Hippocampal formation (tissue), 2 donors: ENCODE results near the gene CREB5.
"Not testable (repeated sequence)": the region's sequence is repeated elsewhere in the genome, so short reads cannot be mapped to it uniquely, and the experiment has no call there.

Source experiments
- DNase-seq, 2 donors: peaks; one replicate each; lab custom pipeline; 2025; lab: John Stamatoyannopoulos, UW

The CREB5 gene

GRCh38 chr7:28411876-28412662 is at the start of gene CREB5:
Gene CREB5, plus strand, starts transcription at chr7:28412518. Its CDS starts 397 bp downstream, at chr7:28412915.
- peak; percentile 23 to 81 for DNase-seq

DNA sequence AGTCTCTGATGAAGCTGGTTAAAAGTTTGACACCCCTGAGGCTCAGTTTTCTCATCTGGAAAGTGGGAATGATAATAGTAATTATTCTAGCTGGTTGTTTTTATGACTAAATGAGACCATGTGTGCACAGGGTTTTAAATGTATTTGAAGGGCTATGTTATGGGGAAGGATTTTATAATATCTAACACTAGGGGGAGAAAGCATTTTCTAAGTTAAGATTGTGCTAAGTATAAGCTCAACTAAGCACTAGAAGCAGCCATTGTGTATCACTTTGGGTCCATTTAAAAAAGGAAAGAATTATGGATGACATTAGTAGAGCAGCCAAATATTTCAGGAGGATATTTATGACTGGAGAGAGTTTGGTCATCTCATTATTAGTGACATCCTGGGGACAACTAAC is 49.5 kb upstream of the CREB5 start:
- no peak for DNase-seq

GRCh38 chr7:28364082-28364481 is 48.2 kb upstream of the CREB5 start:
- DNase-seq, result no peak

DNA sequence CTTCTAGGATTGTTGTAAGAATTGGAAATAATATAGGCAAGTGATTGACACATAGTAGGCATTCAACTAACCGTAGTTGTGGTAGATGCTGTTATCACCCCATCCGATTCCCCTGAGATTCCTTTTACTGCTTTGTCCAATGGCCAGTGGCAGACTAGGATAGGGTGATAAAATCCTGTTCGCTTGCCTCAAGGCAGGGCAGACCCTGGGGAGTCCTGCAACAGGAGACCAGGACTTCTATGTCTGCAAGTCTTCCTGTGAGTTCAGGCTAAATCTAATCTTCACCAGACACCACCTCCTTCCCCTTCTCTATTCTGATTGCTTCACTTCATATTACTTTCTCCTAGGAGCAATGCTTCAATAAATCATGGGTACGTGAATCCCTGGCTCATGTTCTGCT is 42.8 kb upstream of the CREB5 start:
- DNase-seq, result no peak

DNA sequence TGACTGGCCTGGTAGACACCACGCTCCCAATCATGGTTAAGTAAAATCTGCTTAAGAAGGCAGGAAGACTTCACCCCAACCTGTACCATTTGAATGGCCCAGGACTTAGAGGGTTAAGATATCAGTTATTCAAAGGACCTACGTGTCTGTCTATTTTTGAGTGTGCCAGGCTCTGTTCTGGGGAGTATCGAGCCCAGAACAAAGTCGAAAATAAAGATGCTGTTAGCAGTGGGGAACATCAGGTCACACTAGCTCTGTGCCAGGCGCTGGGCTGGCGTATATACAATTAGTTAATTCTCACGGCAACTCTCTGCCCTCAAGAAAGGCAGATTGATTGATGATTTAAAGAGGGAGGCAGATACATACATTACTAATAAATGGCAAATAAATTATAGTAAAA is 40.5 kb upstream of the CREB5 start:
- DNase-seq, result no peak

GRCh38 chr7:28373990-28374389 is 38.3 kb upstream of the CREB5 start:
- DNase-seq, result no peak

DNA sequence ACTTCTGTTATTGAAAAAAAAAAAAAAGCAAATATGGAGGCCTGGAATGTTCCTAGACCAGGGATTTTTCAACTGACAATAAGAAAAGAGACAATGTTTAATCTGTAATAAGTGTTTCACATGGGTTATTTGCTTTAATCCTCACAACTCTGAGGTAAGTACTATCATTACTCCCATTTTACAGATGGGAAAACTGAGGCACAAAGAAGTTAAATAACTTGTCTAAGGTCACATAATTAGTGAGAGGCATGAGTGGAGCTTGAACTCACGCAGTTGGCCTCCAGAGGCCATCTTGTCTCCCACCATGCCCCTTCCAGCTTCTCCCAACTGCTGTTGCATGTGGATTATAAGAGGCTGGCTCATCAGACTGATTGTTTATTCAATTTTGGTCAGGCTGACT is 36.6 kb upstream of the CREB5 start:
- no peak for DNase-seq

- no peak for DNase-seq
Observed at GRCh38 chr7:28376634-28377033, 35.7 kb upstream of the CREB5 start.

DNA sequence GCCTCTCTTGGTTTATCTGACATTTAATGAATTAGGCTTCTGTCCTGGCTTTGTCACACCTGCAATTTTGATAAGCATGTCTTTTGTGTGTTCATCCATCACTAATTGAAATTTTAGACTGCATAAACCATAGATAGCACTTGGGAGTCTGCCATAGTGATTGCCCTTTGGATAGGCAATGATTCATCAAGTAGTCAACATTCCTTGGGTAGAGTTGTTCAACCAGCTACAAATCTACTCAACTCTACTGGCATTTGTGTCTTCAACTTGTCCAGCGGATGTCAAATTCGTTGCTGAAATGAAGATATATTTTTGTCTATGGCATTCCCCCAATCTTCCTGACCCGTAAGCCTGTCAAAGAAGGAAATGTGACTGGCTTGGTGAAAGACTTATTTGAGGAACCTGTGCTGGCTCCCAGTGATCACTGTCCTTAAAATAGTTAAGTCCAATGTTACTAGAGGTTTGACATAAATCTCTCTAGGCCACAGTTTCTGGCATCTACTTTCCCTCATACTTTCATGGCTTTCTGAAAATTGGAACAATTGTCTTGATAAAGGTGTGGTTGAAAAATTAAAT is 33.7 kb upstream of the CREB5 start:
- no peak for DNase-seq

- no peak for DNase-seq
Observed at GRCh38 chr7:28381466-28381865, 30.9 kb upstream of the CREB5 start.

DNA sequence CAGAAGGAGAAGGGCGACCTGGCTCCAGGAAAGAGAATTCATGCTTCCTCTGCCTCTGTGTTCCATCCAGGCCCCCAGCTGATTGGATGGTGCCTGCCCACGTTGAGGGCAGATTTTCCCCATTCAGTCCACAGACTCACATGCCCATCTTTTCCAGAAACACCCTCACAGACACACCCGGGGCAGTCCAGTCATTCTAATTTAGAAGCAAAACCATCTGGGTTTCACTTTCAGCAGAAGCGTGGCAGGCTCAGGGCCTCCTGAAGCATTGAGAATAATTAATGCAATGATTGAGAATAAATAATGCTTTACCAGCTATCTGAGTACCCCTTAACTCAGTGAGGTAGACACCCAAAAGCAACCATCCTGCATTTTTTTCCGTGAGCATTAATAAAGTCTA is 30.2 kb upstream of the CREB5 start:
- no peak for DNase-seq

- no peak for DNase-seq
Observed at GRCh38 chr7:28383975-28384374, 28.3 kb upstream of the CREB5 start.

GRCh38 chr7:28389504-28390395 is 22.6 kb upstream of the CREB5 start:
- DNase-seq, result peak; percentile 17 to 79

GRCh38 chr7:28390426-28390825 is 21.9 kb upstream of the CREB5 start:
- no peak for DNase-seq

DNA sequence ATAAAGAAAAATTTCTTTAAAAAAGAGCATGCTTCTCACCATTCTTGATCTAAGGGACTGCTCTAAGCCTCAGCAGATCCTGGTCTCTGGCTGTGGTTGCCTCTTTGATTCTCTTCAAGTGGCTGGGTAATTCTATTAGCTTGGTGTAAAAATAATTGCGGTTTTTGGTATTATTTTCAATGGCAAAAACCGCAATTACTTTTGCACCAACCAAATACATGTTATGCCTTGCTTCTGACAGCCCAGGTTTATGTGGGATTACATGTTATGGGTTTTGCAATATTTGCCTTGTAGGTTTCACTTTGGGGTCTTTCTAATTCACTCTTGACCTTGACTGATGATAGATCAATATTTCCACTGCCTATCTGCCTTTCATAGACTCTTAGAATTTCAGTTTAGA is 20.0 kb upstream of the CREB5 start:
- DNase-seq, result no peak

GRCh38 chr7:28395404-28395803 is 16.9 kb upstream of the CREB5 start:
- DNase-seq, result no peak

GRCh38 chr7:28395831-28396230 is 16.5 kb upstream of the CREB5 start:
- DNase-seq, result no peak

GRCh38 chr7:28397141-28397540 is 15.2 kb upstream of the CREB5 start:
- DNase-seq, result no peak

DNA sequence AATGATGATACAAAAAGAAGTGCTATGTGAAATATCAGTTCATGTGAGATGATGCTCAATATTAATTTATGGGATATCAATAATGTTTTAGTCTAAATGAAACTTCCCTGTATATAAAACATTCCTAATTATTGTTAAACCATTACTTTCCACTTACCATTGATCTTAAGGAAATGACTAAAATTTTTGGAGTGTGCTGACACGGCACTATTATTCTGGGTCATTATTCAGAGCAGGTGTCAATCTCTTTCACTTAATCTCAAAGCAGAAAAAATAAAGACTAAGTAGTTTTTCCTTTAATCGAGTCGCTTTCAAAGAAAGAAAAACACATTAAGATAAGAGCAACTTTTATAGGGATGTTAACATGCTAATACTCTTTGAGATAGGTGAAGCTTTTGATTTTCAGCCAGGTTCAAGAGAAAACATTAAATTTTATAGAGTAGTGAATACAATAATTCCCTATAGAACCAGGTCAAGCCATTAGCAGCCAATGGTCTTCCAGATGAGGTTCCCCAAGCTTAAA is 11.4 kb upstream of the CREB5 start:
- no peak for DNase-seq

- DNase-seq, result not testable (repeated sequence)
Observed at GRCh38 chr7:28401567-28401966, 10.8 kb upstream of the CREB5 start.

DNA sequence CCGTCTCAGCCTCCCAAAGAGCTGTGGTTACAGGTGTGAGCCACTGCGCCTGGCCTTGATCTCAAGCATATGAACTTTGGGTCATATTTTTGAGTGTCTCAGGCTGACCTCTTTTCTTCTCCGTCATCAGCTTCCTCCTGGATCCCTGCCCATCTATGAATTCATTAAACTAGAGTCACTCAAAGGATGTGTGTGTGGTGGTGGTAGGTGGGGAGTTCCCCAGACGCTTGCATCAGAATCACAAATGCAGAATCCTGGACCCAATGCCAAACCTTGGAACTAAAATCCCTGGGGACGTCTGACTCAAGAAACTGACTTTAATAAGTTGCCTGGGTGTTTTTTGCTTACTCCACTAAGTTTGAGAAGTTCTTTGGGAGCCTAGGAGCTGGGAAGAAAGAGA is 6.7 kb upstream of the CREB5 start:
- DNase-seq, result no peak

DNA sequence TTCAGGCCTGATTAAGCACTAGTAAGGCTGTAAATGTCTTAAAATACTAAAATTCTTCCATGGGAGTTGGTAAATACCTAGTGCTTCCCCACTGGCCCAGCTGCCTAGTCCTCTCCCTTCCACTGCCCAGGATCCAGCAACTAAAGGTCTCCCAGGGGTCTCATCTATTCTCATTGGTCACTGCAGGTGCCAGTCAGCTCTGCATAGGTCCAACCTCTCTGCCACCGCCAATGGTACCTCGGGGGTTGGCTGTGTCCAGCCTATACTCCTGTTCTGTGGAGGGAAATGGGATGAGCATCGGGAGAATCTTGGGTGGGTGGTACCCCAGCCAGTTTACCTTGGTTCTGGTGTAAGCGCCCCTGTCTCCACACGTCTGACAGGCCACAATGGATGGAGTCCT is 6.1 kb upstream of the CREB5 start:
- no peak for DNase-seq

DNA sequence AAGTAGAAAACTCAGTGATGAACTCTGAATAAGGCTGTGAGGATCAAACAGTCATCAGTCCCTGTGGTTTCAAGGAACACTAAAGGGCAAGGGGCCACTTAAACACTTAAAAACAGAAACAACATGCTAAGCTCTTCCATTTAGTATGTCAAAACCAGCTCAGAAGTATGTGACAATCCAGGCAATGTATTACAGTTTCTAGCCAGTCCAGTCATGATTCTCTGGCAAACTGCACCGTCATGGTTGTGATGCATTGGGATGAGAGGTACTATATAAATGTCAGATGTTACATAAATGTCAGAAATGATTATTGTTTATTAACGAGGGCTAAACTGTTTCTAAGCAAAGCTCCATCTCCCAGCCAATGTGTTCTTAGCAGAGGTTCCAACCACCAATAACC is 4.7 kb upstream of the CREB5 start:
- no peak for DNase-seq
